ENCODE measurements around the gene CIAO2B. TPM values are rescaled to one million over a fixed set of nuclear protein-coding genes. Genes with fewer than 3 reads are reported as not detected.

CIAO2B gene
- total and polyA plus RNA-seq, 2 donors (not counting 3 experiments of a cell fraction or from before 2014, with no cell fraction given): 78.7 to 314 TPM

DNA sequence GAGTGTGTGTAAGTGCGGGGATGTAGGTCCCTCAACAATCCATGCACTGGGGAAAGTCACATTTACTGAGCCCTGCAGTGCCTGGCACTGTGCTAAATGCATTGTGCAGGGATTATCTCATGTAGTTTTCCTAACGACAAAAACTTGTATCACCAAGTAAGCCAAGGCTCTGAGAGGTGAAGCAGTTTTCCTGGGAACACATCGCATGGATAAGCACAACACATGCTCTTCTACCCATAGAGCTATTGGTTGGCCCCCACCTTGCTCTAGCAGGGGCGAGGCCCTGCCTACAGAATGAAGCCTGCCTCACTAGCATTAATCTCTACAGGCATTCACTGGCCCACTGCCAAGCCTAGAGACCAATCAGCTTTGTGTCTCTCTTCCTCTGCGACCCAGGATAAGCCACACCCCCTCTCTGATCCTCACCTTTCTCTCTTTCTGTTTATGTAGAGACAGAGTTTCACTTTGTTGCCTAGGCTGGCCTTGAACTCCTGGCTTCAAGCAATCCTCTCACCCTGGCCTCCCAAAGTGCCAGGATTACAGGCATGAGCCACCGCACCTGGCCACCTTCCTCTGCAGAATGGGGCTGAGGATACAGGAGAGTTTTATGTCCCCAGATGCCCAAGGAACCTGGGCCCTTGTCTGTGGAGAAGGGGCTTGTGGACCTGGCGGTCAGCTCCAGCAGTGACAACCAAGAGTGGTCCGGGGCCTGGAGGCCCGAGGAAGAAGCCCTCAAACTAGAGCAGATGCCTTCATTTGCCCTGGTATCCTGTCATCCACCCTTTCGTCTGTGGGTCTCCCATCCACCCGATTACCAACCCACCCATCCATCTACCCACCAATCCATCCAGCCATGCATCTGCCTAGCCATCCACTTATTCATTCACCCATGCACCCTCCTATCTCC is 28.3 kb downstream of the CIAO2B start:
- Histone ChIP-seq H2AFZ (ENCODE audit: low read depth, low read length) (no peak overlapping the region), H3K27ac (ENCODE audit: insufficient read depth, low read depth, low read length) (no peak overlapping the region), H4K20me1 (replicated peaks; ENCODE audit: control insufficient read depth, extremely low read depth, insufficient read depth, low read length) (no peaks in the 10 kb centered on the region), H3K27me3 (ENCODE audit: control insufficient read depth in 2 of 2, insufficient read depth in 2 of 2, low read length in 2 of 2) (no peaks in the 10 kb centered on the region), H3K9ac (replicated peaks; ENCODE audit: extremely low read depth, insufficient read depth, low read length) (no peak overlapping the region), H3K9me3 (replicated peaks; ENCODE audit: control insufficient read depth, insufficient read depth, low read length) (no peaks in the 10 kb centered on the region), H3K36me3 (ENCODE audit: control insufficient read depth in 2 of 2, extremely low read depth in 1 of 2, insufficient read depth in 2 of 2, low read length in 2 of 2) (no peaks in the 10 kb centered on the region), H3K4me1 (ENCODE audit: control insufficient read depth, extremely low read depth, insufficient read depth, low read length) (no peaks in the 10 kb centered on the region), H3K79me2 (ENCODE audit: control insufficient read depth, insufficient read depth, low read length) (no peaks in the 10 kb centered on the region), H3K4me2 (ENCODE audit: insufficient read depth, low read length) (no peak overlapping the region), H3K9me1 (replicated peaks; ENCODE audit: control insufficient read depth, extremely low read depth, insufficient read depth, low read length) (no peaks in the 10 kb centered on the region), H3K4me3 (replicated peaks in 1 of 3; ENCODE audit: insufficient read depth in 1 of 3, low read depth in 1 of 3, low read length in 3 of 3) (no peak overlapping the region)
- no TSS peak for BruUV-seq (replicated peaks)
- intact Hi-C loops (cut with micrococcal nuclease): no loop called here
- ChIA-PET CTCF (interaction anchor here (0.5 to 1.7 kb wide), 5 partner anchors 11 to 249 kb away, joined by 3 to 7 read pairs (median 3); partner anchors contain the start of gene CDH16), POLR2A (no interaction called here)
- dilution Hi-C loops (cut with MboI; ENCODE audit: extremely low pct_ligation_motif_present, low sequenced_read_pairs): no loop called here
- FAIRE-seq: peak; percentile 28
- DNase-seq (ENCODE audit: low read depth, low spot score): no peak
- no peak for TF ChIP-seq POLR2AphosphoS5 (IDR thresholded peaks at IDR 0.05; ENCODE audit: insufficient read depth, low read depth, low read length)
- TF ChIP-seq FOS (IDR thresholded peaks at IDR 0.05; ENCODE audit: borderline replicate concordance, insufficient read depth, low read length): no peak
- TF ChIP-seq, protein P1, sequence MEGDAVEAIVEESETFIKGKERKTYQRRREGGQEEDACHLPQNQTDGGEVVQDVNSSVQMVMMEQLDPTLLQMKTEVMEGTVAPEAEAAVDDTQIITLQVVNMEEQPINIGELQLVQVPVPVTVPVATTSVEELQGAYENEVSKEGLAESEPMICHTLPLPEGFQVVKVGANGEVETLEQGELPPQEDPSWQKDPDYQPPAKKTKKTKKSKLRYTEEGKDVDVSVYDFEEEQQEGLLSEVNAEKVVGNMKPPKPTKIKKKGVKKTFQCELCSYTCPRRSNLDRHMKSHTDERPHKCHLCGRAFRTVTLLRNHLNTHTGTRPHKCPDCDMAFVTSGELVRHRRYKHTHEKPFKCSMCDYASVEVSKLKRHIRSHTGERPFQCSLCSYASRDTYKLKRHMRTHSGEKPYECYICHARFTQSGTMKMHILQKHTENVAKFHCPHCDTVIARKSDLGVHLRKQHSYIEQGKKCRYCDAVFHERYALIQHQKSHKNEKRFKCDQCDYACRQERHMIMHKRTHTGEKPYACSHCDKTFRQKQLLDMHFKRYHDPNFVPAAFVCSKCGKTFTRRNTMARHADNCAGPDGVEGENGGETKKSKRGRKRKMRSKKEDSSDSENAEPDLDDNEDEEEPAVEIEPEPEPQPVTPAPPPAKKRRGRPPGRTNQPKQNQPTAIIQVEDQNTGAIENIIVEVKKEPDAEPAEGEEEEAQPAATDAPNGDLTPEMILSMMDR (IDR thresholded peaks at IDR 0.05; ENCODE audit: extremely low read depth in 1 of 2, insufficient read depth in 1 of 2, low read depth in 1 of 2, low read length in 2 of 2): no peak
- TF ChIP-seq, protein P2, sequence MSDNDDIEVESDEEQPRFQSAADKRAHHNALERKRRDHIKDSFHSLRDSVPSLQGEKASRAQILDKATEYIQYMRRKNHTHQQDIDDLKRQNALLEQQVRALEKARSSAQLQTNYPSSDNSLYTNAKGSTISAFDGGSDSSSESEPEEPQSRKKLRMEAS (IDR thresholded peaks at IDR 0.05; ENCODE audit: insufficient read depth, insufficient read length): no peak
